ENCODE results near the gene LRP5. TPM values are rescaled to one million over a fixed set of nuclear protein-coding genes. Genes with fewer than 3 reads are reported as not detected.
"Not testable (repeated sequence)": the region's sequence is repeated elsewhere in the genome, so short reads cannot be mapped to it uniquely, and the experiment has no call there.

LRP5 gene
- total RNA-seq, 2 experiments from 2014 or later = 22.3 to 23.3 TPM

DNA sequence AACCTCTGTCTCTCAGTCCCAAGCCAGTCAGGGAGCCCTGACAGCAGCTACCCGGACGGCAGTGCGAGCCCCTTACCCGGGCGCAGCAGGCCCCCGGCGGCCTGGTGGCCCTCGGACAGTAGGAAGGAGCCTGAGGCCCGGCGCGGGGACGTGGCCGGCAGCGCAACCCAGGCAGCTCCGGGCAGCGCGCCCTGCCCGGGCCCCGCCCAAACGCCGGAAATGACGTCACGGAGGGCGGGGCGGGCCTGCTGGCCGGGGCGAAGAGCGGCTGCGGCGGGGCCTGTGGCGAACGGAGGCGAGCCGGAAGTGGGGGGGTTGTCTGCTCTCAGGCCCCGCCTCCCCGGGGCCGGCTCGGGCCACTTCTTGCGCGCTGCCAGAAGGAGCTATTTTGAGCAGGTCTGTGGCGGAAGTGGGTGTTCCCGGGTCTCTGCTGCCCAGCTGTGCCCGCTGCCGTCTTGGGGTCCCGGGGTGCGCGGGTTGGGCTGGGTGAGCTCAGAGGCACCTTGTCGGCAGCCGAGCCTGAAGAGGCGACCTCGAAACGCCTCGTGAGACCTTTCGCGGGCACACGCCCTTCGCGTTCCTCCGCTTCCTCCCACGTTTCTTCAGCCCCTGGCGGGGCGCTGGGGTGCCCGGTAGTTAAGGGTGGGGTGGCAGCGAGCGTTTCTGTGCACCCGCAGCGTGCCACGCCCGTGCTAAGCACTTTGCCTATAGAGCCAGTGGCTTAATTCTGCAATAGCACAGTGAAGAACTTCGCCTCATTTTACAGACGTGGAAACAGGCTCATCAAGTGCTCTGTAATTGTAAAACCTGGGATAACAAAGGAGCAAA lies 40.4 kb upstream of the LRP5 start, which contains the start of gene C11orf24:
Gene C11orf24, minus strand, starts transcription at position 193 of the 828 bp plus-strand sequence. CDS start 8,206 bp downstream, outside the sequence.
- H3K4me1 Mint-ChIP-seq = peaks cover 30% of the 10 kb centered on the region
- ATAC-seq (ENCODE audit: low read depth) = peak; percentile 92

DNA sequence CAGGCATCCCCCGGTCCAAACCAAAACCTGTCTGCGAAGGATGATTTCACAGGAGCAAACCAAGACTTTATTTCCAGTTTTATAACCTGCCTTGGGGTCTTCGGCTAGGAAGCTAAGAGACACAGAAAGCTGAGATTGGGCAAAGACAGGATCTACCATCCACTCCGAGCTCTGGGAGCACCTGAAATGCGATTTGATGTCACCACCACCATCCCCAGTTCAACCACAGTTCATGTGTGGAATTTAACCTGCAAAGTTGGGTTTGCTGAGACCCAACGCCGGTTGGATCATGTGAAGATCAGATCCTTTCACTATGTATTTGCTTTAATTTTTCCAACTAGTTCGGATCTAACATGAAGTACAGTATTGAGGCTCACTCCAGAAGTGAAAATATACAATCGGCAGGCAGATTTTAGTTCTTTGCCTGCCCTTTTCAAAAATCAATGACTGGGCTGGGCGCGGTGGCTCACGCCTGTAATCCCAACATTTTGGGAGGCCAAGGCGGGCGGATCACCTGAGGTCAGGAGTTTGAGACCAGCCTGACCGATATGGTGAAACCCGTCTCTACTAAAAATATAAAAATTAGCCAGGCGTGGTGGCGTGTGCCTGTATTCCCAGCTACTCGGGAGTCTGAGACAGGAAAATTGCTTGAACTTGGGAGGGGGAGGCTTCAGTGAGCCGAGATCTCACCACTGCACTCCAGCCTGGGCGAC lies 39.2 kb upstream of the LRP5 start:
- Mint-ChIP-seq H3K36me3 (peaks cover 7% of the 10 kb centered on the region), H3K4me3 (peak overlapping the region; percentile 98), H3K9me3 (no peaks in the 10 kb centered on the region), H3K27ac (no peak overlapping the region), H3K27me3 (no peaks in the 10 kb centered on the region), H3K4me1 (peaks cover 24% of the 10 kb centered on the region)
- DNase-seq (no peak), ATAC-seq (ENCODE audit: low read depth) (no peak)
- POLR2A ChIA-PET = interaction anchor here (1.6 to 2.3 kb wide), 3 partner anchors 15 to 38 kb away, joined by 4 to 10 read pairs (median 7); partner anchors contain the start of gene LRP5

More for the DNA sequence above, 40.4 kb upstream of the LRP5 start, which contains the start of gene C11orf24:
- H3K36me3 Mint-ChIP-seq = peaks cover 15% of the 10 kb centered on the region
- peak; percentile 99 for DNase-seq
- H3K9me3 Mint-ChIP-seq = no peaks in the 10 kb centered on the region
- POLR2A ChIA-PET = interaction anchor here (0.6 to 2.3 kb wide), 8 partner anchors 10 to 40 kb away, joined by 3 to 16 read pairs (median 6); partner anchors contain the start of gene LRP5
- peak within 1 kb of the TSS; percentile 98 for H3K4me3 Mint-ChIP-seq
- peak within 1 kb of the TSS; percentile 99 for H3K27ac Mint-ChIP-seq
- no peaks in the 10 kb centered on the region for H3K27me3 Mint-ChIP-seq

DNA sequence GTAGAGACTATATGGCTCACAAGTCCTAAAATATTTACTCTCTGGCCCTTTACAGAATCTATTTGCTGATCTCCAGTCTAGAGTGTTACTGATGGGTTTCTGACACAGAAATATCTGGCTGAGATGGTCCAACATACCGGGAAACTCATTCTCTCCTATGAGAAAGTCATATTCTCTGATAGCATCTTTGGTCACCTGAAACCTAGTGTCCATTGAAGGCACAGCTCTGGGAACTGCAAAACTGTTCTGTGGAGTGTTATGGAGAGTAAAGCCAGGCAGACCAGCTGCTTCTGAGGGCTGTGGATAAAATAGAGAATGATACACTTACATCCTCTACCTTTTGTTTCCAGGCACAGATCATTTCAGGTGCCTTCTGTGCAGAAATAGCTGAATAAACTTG lies 38.1 kb upstream of the LRP5 start:
- no peak for DNase-seq
- H3K4me3 Mint-ChIP-seq = peak overlapping the region; percentile 40
- POLR2A ChIA-PET = interaction anchor here (1.1 kb wide), 1 partner anchor 37 kb away, joined by 3 read pairs; no protein-coding TSS in a partner anchor
- ATAC-seq (ENCODE audit: low read depth) = no peak
- peaks cover 21% of the 10 kb centered on the region for H3K4me1 Mint-ChIP-seq
- peaks cover 6% of the 10 kb centered on the region for H3K36me3 Mint-ChIP-seq
- no peaks in the 10 kb centered on the region for H3K9me3 Mint-ChIP-seq
- no peaks in the 10 kb centered on the region for H3K27me3 Mint-ChIP-seq
- peak overlapping the region; percentile 30 for H3K27ac Mint-ChIP-seq

- Mint-ChIP-seq H3K4me1 (peaks cover 13% of the 10 kb centered on the region), H3K9me3 (no peaks in the 10 kb centered on the region), H3K27me3 (no peaks in the 10 kb centered on the region), H3K27ac (no peak overlapping the region), H3K36me3 (peaks cover 8% of the 10 kb centered on the region), H3K4me3 (no peak overlapping the region)
- POLR2A ChIA-PET = no interaction called here
- DNase-seq (no peak), ATAC-seq (ENCODE audit: low read depth) (no peak)
These were observed 36.5 kb upstream of the LRP5 start for GRCh38 chr11:68275721-68276507.

GRCh38 chr11:68276861-68277260 lies 35.5 kb upstream of the LRP5 start:
- Mint-ChIP-seq H3K4me1 (peaks cover 17% of the 10 kb centered on the region), H3K9me3 (no peaks in the 10 kb centered on the region), H3K36me3 (peaks cover 8% of the 10 kb centered on the region), H3K27ac (no peak overlapping the region), H3K4me3 (no peak overlapping the region), H3K27me3 (no peaks in the 10 kb centered on the region)
- POLR2A ChIA-PET = no interaction called here
- DNase-seq (no peak), ATAC-seq (ENCODE audit: low read depth) (no peak)

- H3K4me3 Mint-ChIP-seq = no peak overlapping the region
- peaks cover 5% of the 10 kb centered on the region for H3K9me3 Mint-ChIP-seq
- H3K27me3 Mint-ChIP-seq = no peaks in the 10 kb centered on the region
- no peak for DNase-seq
- H3K4me1 Mint-ChIP-seq = peaks cover 29% of the 10 kb centered on the region
- peaks cover 14% of the 10 kb centered on the region for H3K36me3 Mint-ChIP-seq
- peak overlapping the region; percentile 64 for H3K27ac Mint-ChIP-seq
- POLR2A ChIA-PET = no interaction called here
- no peak for ATAC-seq (ENCODE audit: low read depth)
These were observed 32.7 kb upstream of the LRP5 start for GRCh38 chr11:68279676-68280075.

DNA sequence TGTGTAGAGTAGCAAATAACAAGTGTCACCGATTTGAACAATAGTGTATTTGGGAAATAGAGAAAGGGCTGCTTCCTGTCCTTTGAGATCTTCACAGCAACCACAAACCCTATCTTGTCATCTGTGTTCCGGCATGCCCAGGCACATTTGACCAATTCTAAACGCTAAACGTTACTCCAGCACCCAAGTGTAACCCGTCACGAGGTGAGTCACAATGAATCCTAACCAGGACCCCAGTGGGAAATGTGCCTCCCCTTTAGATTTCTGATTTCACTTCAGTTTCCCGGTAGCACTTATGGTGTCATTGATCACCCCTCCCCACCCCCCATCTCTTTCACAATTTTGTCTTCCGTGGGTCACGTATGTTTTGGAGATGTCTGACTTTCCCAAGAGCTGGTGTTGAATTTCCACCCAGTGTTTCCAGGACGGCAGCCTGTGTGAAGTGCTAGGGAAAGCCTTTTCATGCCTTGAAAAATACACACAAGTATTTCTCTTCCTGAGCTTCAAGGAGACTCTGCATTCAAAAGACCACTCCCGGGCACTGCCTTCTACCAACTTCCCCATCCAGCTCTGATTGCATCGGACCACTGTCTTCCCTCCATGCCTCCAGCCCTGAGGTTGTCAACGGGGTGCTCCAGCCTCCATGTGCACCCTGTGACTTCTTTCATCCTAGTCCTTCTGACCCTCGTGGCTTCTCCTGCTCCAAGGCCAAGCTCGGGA lies 30.1 kb upstream of the LRP5 start:
- POLR2A ChIA-PET = interaction anchor here (2.0 kb wide), 1 partner anchor 10 kb away, joined by 16 read pairs; the partner anchor contains the start of gene C11orf24
- peak; percentile 49 for DNase-seq
- Mint-ChIP-seq H3K4me1 (peaks cover 29% of the 10 kb centered on the region), H3K4me3 (peak overlapping the region; percentile 78), H3K9me3 (peaks cover 6% of the 10 kb centered on the region), H3K27ac (peak overlapping the region; percentile 91), H3K27me3 (peaks cover 3% of the 10 kb centered on the region), H3K36me3 (peaks cover 12% of the 10 kb centered on the region)
- ATAC-seq (ENCODE audit: low read depth) = peak; percentile 89

DNA sequence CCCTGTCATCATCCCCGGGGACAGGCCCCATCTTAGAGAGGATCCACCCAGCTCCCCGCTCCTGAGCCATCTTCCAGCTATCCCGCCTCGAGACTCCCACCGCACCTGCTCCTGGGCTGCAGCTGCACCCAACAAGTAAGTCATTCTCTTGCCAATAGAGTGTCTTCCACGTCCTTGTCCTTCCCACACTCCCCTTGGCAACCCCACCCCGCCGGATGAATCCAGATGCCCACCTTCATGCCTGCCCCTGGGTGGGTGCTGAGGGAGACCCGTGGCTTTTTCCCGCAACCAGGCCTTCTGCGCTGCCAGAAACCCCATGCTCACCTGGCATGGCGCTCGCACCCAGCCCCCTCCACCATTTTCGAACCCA lies 29.5 kb upstream of the LRP5 start:
- Mint-ChIP-seq H3K9me3 (peaks cover 6% of the 10 kb centered on the region), H3K4me3 (peak overlapping the region; percentile 78), H3K4me1 (peaks cover 29% of the 10 kb centered on the region), H3K36me3 (peaks cover 12% of the 10 kb centered on the region), H3K27ac (peak overlapping the region; percentile 91), H3K27me3 (peaks cover 3% of the 10 kb centered on the region)
- ATAC-seq (ENCODE audit: low read depth) (no peak), DNase-seq (no peak)
- POLR2A ChIA-PET = interaction anchor here (2.0 kb wide), 1 partner anchor 11 kb away, joined by 16 read pairs; the partner anchor contains the start of gene C11orf24

- not testable (repeated sequence) for H3K9me3 Mint-ChIP-seq; H3K4me3 Mint-ChIP-seq; H3K27ac Mint-ChIP-seq; ATAC-seq (ENCODE audit: low read depth); H3K27me3 Mint-ChIP-seq; DNase-seq
- Mint-ChIP-seq H3K36me3 (peaks cover 12% of the 10 kb centered on the region), H3K4me1 (peaks cover 29% of the 10 kb centered on the region)
- POLR2A ChIA-PET = interaction anchor here (1.3 kb wide), 1 partner anchor 13 kb away, joined by 4 read pairs; the partner anchor contains the start of gene C11orf24
These were observed 27.8 kb upstream of the LRP5 start for GRCh38 chr11:68284588-68284987.

- POLR2A ChIA-PET = interaction anchor here (1.4 kb wide), 1 partner anchor 15 kb away, joined by 4 read pairs; the partner anchor contains the start of gene C11orf24
- no peak overlapping the region for H3K27ac Mint-ChIP-seq
- peaks cover 5% of the 10 kb centered on the region for H3K27me3 Mint-ChIP-seq
- no peak overlapping the region for H3K4me3 Mint-ChIP-seq
- H3K9me3 Mint-ChIP-seq = peaks cover 13% of the 10 kb centered on the region
- DNase-seq (no peak), ATAC-seq (ENCODE audit: low read depth) (no peak)
- H3K4me1 Mint-ChIP-seq = peaks cover 13% of the 10 kb centered on the region
- peaks cover 12% of the 10 kb centered on the region for H3K36me3 Mint-ChIP-seq
These were observed 25.0 kb upstream of the LRP5 start for GRCh38 chr11:68287419-68287818.

- Mint-ChIP-seq H3K4me1 (peaks cover 5% of the 10 kb centered on the region), H3K27ac (no peak overlapping the region), H3K36me3 (peaks cover 6% of the 10 kb centered on the region), H3K4me3 (no peak overlapping the region), H3K9me3 (peaks cover 9% of the 10 kb centered on the region), H3K27me3 (peaks cover 10% of the 10 kb centered on the region)
- POLR2A ChIA-PET = interaction anchor here (0.6 kb wide), 1 partner anchor 19 kb away, joined by 5 read pairs; no protein-coding TSS in a partner anchor
- DNase-seq (no peak), ATAC-seq (ENCODE audit: low read depth) (no peak)
These were observed 22.9 kb upstream of the LRP5 start for GRCh38 chr11:68289456-68289855.

DNA sequence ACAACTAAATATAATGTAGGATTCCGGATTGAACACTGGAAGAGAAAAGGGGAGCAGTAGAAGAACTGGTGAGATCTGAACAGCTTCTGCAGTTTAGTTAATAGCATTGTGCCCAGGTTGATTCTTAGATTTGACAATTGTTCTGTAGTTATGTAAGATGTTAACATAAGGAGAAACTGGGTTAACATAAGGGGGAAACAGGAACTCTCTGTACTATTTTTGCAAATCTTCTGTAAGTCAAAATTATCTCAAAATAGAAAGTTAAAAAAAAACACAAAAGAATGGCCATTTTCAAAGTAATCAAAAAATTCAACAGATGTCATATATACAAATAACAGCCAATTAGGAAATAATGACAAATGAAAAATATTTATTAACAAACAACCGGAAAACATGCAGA lies 18.7 kb upstream of the LRP5 start:
- peaks cover 11% of the 10 kb centered on the region for H3K4me1 Mint-ChIP-seq
- peaks cover 7% of the 10 kb centered on the region for H3K9me3 Mint-ChIP-seq
- no peak for DNase-seq
- H3K27ac Mint-ChIP-seq = no peak overlapping the region
- POLR2A ChIA-PET = no interaction called here
- peaks cover 2% of the 10 kb centered on the region for H3K36me3 Mint-ChIP-seq
- no peak for ATAC-seq (ENCODE audit: low read depth)
- peaks cover 7% of the 10 kb centered on the region for H3K27me3 Mint-ChIP-seq
- no peak overlapping the region for H3K4me3 Mint-ChIP-seq
